Esophagus squamous epithelium (tissue), 4 donors: ENCODE data around the gene TTC19.

ENCODE experiments used
- POLR2A ChIP-seq, 4 donors: fragments of 450-650 bp; IDR thresholded peaks; one replicate each; pipeline ENCODE4 v1.6.1; 2017; ENCODE audit warnings: antibody characterized with exemption in 4 of 4, mild to moderate bottlenecking in 4 of 4, moderate library complexity in 3 of 4
- TF ChIP-seq, protein P1 (sequence below), 6 experiments: fragments of 450-650 bp in 4 of 6; fragments of 200-600 bp in 2 of 6; sonication (generic) in 2 of 6; IDR thresholded peaks; one replicate each; pipeline ENCODE4 v1.5.1; 2016 to 2019; ENCODE audit warnings: antibody characterized with exemption in 6 of 6, mild to moderate bottlenecking in 4 of 6, moderate library complexity in 4 of 6

DNA sequence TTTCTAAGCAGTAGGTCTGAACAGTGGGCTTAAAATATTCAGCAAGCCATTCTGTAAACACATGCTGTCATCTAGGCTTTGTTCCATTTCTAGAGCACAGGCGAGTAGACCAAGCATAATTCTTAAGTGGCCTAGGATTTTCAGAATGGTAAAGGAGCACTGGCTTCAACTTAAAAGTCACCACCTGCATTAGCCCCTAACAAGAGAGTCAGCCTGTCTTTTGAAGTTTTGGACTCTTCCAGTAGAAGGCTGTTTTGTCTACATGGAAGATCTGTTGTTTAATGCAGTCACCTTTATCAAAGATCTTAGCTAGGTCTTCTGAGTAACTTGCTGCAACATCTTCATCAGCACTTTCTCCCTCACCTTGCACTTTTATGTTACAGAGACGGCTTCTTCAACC is 36.6 kb downstream of the TTC19 start:
- TF ChIP-seq POLR2A (IDR thresholded peaks at IDR 0.05), result no peak
- TF ChIP-seq, protein P1, sequence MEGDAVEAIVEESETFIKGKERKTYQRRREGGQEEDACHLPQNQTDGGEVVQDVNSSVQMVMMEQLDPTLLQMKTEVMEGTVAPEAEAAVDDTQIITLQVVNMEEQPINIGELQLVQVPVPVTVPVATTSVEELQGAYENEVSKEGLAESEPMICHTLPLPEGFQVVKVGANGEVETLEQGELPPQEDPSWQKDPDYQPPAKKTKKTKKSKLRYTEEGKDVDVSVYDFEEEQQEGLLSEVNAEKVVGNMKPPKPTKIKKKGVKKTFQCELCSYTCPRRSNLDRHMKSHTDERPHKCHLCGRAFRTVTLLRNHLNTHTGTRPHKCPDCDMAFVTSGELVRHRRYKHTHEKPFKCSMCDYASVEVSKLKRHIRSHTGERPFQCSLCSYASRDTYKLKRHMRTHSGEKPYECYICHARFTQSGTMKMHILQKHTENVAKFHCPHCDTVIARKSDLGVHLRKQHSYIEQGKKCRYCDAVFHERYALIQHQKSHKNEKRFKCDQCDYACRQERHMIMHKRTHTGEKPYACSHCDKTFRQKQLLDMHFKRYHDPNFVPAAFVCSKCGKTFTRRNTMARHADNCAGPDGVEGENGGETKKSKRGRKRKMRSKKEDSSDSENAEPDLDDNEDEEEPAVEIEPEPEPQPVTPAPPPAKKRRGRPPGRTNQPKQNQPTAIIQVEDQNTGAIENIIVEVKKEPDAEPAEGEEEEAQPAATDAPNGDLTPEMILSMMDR (IDR thresholded peaks at IDR 0.05), result no peak
